Stimulated activated naive CD8-positive, alpha-beta T cell treated with anti-CD3 and anti-CD28 coated beads, Interleukin-15, Interleukin-2, amounts not matched to agents 100 ng/mL and 50 ng/mL, for 24 hours (primary cell): Measurements from ENCODE around the gene SSX4.
"Not testable (repeated sequence)": the region's sequence is repeated elsewhere in the genome, so short reads cannot be mapped to it uniquely, and the experiment has no call there.

ENCODE experiments used
- H3K27ac Mint-ChIP-seq: one replicate; pipeline ENCODE4 v1.8.0; 2021; ENCODE audit warnings: mild to moderate bottlenecking, mixed read lengths
- H3K27me3 Mint-ChIP-seq: one replicate; pipeline ENCODE4 v1.8.0; 2021; ENCODE audit warnings: mixed read lengths
- H3K36me3 Mint-ChIP-seq: one replicate; pipeline ENCODE4 v1.8.0; 2021; ENCODE audit warnings: low read depth, mixed read lengths
- H3K4me1 Mint-ChIP-seq: one replicate; pipeline ENCODE4 v1.8.0; 2021; ENCODE audit warnings: low read depth, mixed read lengths
- H3K4me3 Mint-ChIP-seq: one replicate; pipeline ENCODE4 v1.8.0; 2021; ENCODE audit warnings: mild to moderate bottlenecking, mixed read lengths
- H3K9me3 Mint-ChIP-seq: one replicate; pipeline ENCODE4 v1.8.0; 2021; ENCODE audit warnings: mixed read lengths

The SSX4 gene, protein sequence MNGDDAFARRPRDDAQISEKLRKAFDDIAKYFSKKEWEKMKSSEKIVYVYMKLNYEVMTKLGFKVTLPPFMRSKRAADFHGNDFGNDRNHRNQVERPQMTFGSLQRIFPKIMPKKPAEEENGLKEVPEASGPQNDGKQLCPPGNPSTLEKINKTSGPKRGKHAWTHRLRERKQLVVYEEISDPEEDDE

DNA sequence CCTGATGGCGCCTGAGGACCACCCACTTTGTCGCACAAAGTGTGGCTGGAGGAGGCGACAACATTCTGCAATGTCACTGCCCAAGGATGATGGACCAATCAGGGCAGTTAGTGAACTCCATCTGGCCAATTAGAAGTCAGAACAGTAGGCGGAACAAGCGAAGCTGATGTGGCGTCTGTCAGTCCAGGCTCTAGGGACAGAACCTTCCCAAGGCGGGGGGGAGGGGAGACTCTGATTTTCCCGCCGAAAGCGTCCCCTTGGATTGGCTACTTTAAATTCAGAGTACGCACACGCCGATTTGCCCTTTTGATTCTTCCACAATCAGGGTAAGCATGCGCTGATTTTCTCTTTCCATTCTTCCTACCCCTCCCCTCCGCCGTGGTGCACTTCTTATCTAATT is at the start of gene SSX4:
SSX4 (plus strand) TSS at position 301 of the 400 bp plus-strand sequence. CDS start 515 bp downstream, outside the sequence.
- H3K4me3 Mint-ChIP-seq, H3K36me3 Mint-ChIP-seq, H3K27ac Mint-ChIP-seq, H3K27me3 Mint-ChIP-seq, H3K9me3 Mint-ChIP-seq, H3K4me1 Mint-ChIP-seq: not testable (repeated sequence)

DNA sequence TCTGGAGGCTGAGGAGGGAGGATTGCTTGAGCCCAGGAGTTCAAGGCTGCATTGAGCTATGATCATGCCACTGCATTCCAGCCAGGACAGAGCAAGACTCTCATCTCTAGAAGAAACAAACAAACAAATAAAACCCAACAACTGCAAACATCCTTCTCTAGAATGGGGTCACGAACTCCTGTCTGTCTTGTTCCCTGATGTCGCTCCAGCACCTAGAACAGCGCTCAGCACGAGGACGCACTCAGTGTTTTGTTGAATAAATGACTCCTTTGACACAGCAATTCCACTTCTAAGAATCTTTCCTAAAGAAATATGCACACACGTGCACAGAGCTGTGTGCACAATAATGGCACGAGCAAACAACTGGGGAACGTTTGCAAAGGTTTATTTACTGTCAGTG is 37.3 kb upstream of the SSX4 start:
- H3K4me1 Mint-ChIP-seq, H3K36me3 Mint-ChIP-seq, H3K27me3 Mint-ChIP-seq, H3K4me3 Mint-ChIP-seq, H3K27ac Mint-ChIP-seq, H3K9me3 Mint-ChIP-seq: not testable (repeated sequence)

DNA sequence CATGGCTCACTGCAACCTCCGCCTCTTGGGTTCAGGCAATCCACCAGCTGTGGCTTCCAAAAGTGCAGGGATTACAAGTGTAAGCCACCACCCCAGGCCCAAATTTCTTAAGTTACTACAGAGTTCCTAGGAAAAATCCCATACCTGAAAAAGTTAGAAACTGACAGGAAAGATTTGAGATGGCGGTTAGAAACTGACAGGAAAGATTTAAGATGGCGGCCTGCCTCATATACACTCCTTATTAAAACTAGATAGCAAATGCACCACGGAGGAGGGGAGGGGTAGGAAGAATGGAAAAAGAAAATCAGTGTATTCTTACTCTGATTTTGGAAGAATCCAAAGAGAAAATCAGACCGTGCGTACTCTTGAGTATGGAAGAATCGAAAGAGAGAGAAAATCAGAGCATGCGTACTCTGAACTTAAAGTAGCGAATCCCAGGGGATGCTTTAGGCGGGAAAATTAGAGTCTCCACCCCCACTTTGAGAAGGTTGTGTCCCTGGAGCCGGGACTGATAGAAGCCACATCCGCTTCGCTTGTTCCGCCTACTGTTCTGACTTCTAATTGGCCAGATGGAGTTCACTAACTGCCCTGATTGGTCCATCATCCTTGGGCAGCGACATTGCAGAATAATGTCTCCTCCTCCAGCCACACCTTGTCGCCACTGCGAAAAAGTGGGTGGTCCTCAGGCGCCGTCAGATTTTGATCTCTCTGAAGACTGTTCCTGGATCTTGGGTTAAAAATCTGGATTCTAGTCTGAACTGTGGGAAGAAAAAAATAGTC is 26.8 kb upstream of the SSX4 start, which contains the start of gene SSX3:
SSX3 (minus strand) TSS at position 389 of the 780 bp plus-strand sequence. CDS start 1,454 bp downstream, outside the sequence.
- H3K4me1 Mint-ChIP-seq, H3K36me3 Mint-ChIP-seq: not testable (repeated sequence)

DNA sequence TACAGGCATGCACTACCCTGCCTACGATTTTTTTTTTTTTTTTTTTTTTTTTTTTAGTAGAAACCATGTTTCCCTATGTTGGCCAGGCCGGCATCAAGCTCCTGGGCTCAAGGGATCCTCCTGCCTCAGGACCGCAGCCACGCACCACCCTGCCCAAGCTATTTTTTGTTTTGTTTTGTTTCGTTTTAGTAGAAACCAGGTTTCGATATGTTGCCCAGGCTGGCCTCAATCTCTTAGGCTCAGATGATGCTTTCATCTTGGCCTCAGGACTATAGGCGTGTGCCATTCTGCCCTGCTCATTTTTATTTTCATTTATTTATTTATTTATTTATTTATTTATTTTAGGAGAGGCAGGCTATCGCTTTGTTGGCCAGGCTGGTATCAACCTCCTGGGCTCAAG is 25.7 kb upstream of the SSX4 start:
- H3K36me3 Mint-ChIP-seq = no peaks in the 10 kb centered on the region
- no peaks in the 10 kb centered on the region for H3K4me1 Mint-ChIP-seq
- H3K4me3 Mint-ChIP-seq = no peak overlapping the region
- H3K9me3 Mint-ChIP-seq = no peaks in the 10 kb centered on the region
- no peak overlapping the region for H3K27ac Mint-ChIP-seq
- H3K27me3 Mint-ChIP-seq = no peaks in the 10 kb centered on the region

More for the DNA sequence above, 26.8 kb upstream of the SSX4 start, which contains the start of gene SSX3:
- not testable (repeated sequence) for H3K27ac Mint-ChIP-seq, H3K27me3 Mint-ChIP-seq, H3K9me3 Mint-ChIP-seq, H3K4me3 Mint-ChIP-seq

DNA sequence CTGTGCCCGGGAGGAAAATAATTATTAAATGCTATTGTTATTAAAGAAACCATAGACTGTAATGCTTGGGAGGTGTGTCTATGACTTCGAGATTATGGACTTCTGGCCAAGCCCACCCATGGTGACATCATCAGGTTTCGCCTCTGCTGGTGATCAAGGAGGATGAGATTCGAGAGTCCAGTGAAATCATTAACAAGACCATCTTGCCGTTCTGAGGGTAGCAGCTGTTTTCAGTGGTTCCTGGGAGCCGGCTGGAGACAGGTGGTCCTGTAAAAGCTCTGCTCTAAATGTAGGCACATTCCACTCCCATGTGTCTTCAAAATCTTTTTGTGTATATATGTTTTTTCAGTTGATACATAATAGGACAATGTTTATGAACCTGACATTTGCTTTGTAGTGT is 24.1 kb upstream of the SSX4 start:
- H3K36me3 Mint-ChIP-seq, H3K9me3 Mint-ChIP-seq, H3K4me1 Mint-ChIP-seq, H3K4me3 Mint-ChIP-seq, H3K27me3 Mint-ChIP-seq, H3K27ac Mint-ChIP-seq: not testable (repeated sequence)

DNA sequence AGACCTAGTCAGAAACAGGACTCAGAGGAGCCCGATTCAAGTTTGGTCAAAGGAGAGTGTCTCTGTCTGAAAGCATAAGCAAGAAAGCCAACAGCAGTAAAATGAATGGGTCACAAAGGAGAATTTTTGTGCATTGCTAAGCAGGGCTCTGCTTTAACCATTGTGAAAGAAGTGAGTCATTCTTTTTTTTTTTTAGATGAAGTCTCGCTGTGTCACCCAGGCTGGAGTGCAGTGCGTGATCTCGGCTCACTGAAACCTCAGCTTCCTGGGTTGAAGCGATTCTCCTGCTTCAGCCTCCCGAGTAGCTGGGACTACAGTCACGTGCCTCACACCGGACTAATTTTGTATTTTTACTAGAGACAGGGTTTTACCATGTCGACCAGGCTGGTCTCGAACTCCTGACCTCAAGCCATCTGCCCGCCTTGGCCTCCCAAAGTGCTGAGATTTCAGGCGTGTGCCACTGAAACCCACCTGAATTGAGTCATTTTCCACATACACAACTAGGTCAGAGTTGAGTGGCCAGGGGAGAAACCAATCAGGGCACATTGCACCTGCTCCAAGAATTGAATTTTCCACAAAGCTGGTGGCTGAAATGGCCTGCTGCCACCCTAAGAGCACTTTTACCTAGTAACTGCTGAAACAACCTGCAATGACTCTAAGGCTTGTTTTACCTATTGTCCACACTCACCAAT is 15.5 kb upstream of the SSX4 start:
- H3K4me3 Mint-ChIP-seq, H3K36me3 Mint-ChIP-seq, H3K27ac Mint-ChIP-seq, H3K4me1 Mint-ChIP-seq, H3K9me3 Mint-ChIP-seq, H3K27me3 Mint-ChIP-seq: not testable (repeated sequence)

DNA sequence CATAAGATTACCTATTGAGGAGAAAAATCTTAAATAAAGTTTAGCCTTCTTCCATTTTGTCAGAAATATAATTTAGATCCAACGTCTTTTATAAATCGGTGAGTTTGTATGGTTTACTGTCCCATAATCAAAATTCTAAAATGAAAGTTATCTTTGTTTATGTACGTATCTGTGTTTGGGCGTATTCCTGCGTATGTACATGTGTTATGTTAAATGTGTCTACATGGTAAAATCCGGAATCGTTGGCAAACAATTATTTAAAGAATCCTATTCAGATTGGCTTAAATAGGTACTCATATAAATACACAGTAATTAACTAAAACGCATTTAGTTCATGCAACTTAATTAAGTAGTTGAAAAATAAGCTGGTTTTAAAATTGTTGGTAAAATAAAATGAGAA is 12.9 kb upstream of the SSX4 start:
- H3K27ac Mint-ChIP-seq, H3K9me3 Mint-ChIP-seq, H3K27me3 Mint-ChIP-seq: not testable (repeated sequence)

DNA sequence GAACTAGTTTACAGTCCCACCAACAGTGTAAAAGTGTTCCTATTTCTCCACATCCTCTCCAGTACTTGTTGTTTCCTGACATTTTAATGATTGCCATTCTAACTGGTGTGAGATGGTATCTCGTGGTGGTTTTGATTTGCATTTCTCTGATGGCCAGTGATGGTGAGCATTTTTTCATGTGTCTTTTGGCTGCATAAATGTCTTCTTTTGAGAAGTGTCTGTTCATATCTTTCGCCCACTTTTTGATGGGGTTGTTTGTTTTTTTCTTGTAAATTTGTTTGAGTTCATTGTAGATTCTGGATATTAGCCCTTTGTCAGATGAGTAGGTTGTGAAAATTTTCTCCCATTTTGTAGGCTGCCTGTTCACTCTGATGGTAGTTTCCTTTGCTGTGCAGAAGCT is 13.6 kb downstream of the SSX4 start:
- H3K4me3 Mint-ChIP-seq, H3K4me1 Mint-ChIP-seq, H3K9me3 Mint-ChIP-seq, H3K36me3 Mint-ChIP-seq, H3K27ac Mint-ChIP-seq, H3K27me3 Mint-ChIP-seq: not testable (repeated sequence)

More for the DNA sequence above, 12.9 kb upstream of the SSX4 start:
- not testable (repeated sequence) for H3K4me3 Mint-ChIP-seq, H3K4me1 Mint-ChIP-seq, H3K36me3 Mint-ChIP-seq

DNA sequence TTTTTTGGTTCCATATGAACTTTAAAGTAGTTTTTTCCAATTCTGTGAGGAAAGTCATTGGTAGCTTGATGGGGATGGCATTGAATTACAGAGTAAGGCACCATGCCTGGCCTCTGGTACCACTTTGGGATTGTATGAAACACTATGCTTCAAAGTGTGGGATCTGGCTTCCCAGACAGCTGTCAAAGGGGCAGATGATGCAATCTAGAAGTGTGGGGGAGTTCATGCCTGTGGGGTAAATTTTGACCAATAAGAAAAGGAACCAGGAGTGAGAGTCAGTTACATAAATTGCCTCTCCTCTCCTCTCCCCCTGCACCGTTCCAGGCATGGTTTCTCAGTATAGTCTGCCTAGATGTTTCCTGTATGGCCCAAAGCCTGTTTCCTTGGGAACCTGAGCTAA is 14.5 kb downstream of the SSX4 start:
- not testable (repeated sequence) for H3K27ac Mint-ChIP-seq, H3K9me3 Mint-ChIP-seq, H3K36me3 Mint-ChIP-seq, H3K4me1 Mint-ChIP-seq, H3K4me3 Mint-ChIP-seq, H3K27me3 Mint-ChIP-seq

DNA sequence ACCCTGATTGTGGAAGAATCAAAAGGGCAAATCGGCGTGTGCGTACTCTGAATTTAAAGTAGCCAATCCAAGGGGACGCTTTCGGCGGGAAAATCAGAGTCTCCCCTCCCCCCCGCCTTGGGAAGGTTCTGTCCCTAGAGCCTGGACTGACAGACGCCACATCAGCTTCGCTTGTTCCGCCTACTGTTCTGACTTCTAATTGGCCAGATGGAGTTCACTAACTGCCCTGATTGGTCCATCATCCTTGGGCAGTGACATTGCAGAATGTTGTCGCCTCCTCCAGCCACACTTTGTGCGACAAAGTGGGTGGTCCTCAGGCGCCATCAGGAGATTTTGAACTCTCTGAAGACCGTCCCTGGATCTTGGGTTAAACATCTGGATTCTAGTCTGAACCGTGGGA is 28.5 kb downstream of the SSX4 start, which contains the start of gene SSX4B:
SSX4B (minus strand) TSS at position 101 of the 400 bp plus-strand sequence. CDS start 588 bp downstream, outside the sequence.
- H3K9me3 Mint-ChIP-seq, H3K4me1 Mint-ChIP-seq, H3K36me3 Mint-ChIP-seq, H3K27me3 Mint-ChIP-seq, H3K27ac Mint-ChIP-seq, H3K4me3 Mint-ChIP-seq: not testable (repeated sequence)

DNA sequence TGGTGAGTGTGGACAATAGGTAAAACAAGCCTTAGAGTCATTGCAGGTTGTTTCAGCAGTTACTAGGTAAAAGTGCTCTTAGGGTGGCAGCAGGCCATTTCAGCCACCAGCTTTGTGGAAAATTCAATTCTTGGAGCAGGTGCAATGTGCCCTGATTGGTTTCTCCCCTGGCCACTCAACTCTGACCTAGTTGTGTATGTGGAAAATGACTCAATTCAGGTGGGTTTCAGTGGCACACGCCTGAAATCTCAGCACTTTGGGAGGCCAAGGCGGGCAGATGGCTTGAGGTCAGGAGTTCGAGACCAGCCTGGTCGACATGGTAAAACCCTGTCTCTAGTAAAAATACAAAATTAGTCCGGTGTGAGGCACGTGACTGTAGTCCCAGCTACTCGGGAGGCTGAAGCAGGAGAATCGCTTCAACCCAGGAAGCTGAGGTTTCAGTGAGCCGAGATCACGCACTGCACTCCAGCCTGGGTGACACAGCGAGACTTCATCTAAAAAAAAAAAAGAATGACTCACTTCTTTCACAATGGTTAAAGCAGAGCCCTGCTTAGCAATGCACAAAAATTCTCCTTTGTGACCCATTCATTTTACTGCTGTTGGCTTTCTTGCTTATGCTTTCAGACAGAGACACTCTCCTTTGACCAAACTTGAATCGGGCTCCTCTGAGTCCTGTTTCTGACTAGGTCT is 43.8 kb downstream of the SSX4 start:
- H3K27ac Mint-ChIP-seq, H3K27me3 Mint-ChIP-seq, H3K4me3 Mint-ChIP-seq, H3K36me3 Mint-ChIP-seq, H3K9me3 Mint-ChIP-seq, H3K4me1 Mint-ChIP-seq: not testable (repeated sequence)

DNA sequence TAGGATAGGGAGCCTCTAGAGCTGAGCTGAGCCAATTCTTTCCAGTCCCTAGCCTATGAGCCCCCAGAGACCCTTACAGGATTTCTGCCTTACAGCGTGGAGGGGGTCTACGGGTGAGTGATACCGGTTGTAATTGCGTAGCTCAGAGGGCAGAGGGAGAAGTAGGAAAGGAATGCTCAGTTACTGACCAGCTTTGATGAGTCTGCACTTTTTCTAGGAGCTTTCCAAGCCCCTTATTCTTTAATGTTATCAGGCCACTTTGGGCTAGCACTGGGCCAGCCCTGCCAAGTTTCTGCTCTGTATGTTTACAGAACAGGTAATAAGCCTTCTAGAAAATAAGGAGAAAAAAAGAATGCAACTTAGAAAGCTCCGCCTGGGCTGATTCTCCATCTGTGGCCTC is 46.3 kb downstream of the SSX4 start:
- H3K27me3 Mint-ChIP-seq, H3K4me3 Mint-ChIP-seq, H3K4me1 Mint-ChIP-seq, H3K36me3 Mint-ChIP-seq, H3K9me3 Mint-ChIP-seq, H3K27ac Mint-ChIP-seq: not testable (repeated sequence)

DNA sequence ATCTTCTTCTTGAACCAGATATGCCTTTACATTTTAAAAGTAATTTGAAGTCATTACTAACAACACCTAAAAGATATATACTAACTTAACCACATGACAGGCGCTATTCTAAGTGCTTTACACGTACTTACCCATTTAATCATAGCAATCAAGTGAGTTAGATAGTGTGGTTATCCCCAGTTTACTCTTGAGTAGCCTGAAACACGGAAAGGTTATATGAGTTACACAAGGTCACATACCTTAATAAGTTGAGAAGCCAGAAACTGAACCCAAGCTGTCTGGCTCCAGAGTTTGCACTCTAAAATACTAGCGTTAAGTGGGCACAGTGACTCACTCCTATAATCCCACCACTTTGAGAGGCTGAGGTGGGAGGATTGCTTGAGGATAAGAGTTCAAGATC is 46.8 kb downstream of the SSX4 start:
- H3K9me3 Mint-ChIP-seq, H3K4me3 Mint-ChIP-seq, H3K4me1 Mint-ChIP-seq, H3K27me3 Mint-ChIP-seq, H3K27ac Mint-ChIP-seq, H3K36me3 Mint-ChIP-seq: not testable (repeated sequence)

DNA sequence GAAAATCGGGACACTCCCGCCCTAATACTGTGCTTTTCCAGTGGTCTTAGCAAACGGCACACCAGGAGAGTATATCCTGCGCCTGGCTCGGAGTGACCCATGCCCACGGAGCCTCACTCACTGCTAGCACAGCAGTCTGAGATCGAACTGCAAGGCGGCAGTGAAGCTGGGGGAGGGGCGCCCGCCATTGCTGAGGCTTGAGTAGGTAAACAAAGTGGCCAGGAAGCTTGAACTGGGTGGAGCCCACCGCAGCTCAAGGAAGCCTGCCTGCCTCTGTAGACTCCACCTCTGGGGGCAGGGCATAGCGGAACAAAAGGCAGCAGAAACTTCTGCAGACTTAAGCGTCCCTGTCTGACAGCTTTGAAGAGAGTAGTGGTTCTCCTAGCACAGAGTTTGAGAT is 50.4 kb downstream of the SSX4 start:
- H3K36me3 Mint-ChIP-seq, H3K4me1 Mint-ChIP-seq, H3K9me3 Mint-ChIP-seq, H3K27me3 Mint-ChIP-seq, H3K4me3 Mint-ChIP-seq, H3K27ac Mint-ChIP-seq: not testable (repeated sequence)
